Naive thymus-derived CD4-positive, alpha-beta T cell (primary cell): Measurements from ENCODE around the gene AFMID. TPM values are rescaled to one million over a fixed set of nuclear protein-coding genes. Genes with fewer than 3 reads are reported as not detected.
A peak's percentile ranks its signal among the peaks of the same experiment; 100 is the strongest.
"Not testable (repeated sequence)": the region's sequence is repeated elsewhere in the genome, so short reads cannot be mapped to it uniquely, and the experiment has no call there.

Experiments
- ATAC-seq: fragments of 150-1000 bp; cut with Tn5 transposase; 2 replicates; pipeline ENCODE4 v1.10.0; 2021; ENCODE audit warnings: mild to moderate bottlenecking, moderate library complexity
- CTCF ChIA-PET: fragments of 350-600 bp; sonication (Branson Sonifier 250); formaldehyde crosslinking; loops from one replicate; lab custom pipeline; 2021; ENCODE audit warnings: antibody characterized with exemption; lab: Charles Lee
- POLR2A ChIA-PET: fragments of 350-600 bp; sonication (Branson Sonifier 250); formaldehyde crosslinking; loops from one replicate; lab custom pipeline; 2021; ENCODE audit warnings: antibody characterized with exemption, inconsistent platforms; lab: Charles Lee
- DNase-seq, 9 donors: peaks; one replicate each; pipeline versions ENCODE4 v3.0.0 to v3.0.0-alpha.2; 2020 to 2022; ENCODE audit warnings: mixed read lengths in 1 of 9
- H3K27ac ChIP-seq: one replicate; pipeline ENCODE4 v1.7.0; 2013; ENCODE audit warnings: mild to moderate bottlenecking, low read depth, low read length, moderate library complexity
- H3K27me3 ChIP-seq, 2 donors: one replicate each; pipeline ENCODE4 v1.7.0; 2013; ENCODE audit warnings: low read length in 2 of 2, mild to moderate bottlenecking in 2 of 2, moderate library complexity in 2 of 2; ENCODE audit not compliant: control insufficient read depth in 2 of 2, insufficient read depth in 2 of 2
- H3K36me3 ChIP-seq, 3 experiments: 1 replicate in 2 of 3; 2 replicates in 1 of 3; pipeline ENCODE4 v1.7.0; 2013; ENCODE audit warnings: low read length in 3 of 3, mild to moderate bottlenecking in 3 of 3, moderate library complexity in 1 of 3; ENCODE audit not compliant: insufficient read depth in 3 of 3, control insufficient read depth in 2 of 3
- H3K4me1 ChIP-seq, 2 donors: one replicate each; pipeline ENCODE4 v1.7.0; 2013; ENCODE audit warnings: low read length in 2 of 2, mild to moderate bottlenecking in 2 of 2, moderate library complexity in 1 of 2; ENCODE audit not compliant: control insufficient read depth in 2 of 2, insufficient read depth in 2 of 2
- H3K4me3 ChIP-seq: 2 replicates; pipeline ENCODE4 v1.7.0; 2013; ENCODE audit warnings: mild to moderate bottlenecking, low read length
- H3K9me3 ChIP-seq, 3 experiments: 1 replicate in 2 of 3; 2 replicates in 1 of 3; pipeline ENCODE4 v1.7.0; 2013; ENCODE audit warnings: low read length in 3 of 3; ENCODE audit not compliant: control insufficient read depth in 2 of 3
- H3K27ac Mint-ChIP-seq, 9 donors: one replicate each; pipeline ENCODE4 v1.8.0; 2020 to 2022; ENCODE audit warnings: mixed read lengths in 9 of 9, mild to moderate bottlenecking in 8 of 9, moderate library complexity in 5 of 9, inconsistent platforms in 2 of 9
- H3K27me3 Mint-ChIP-seq, 5 donors: one replicate each; pipeline ENCODE4 v1.8.0; 2021 to 2022; ENCODE audit warnings: mixed read lengths in 5 of 5, mild to moderate bottlenecking in 1 of 5
- H3K36me3 Mint-ChIP-seq, 5 donors: one replicate each; pipeline ENCODE4 v1.8.0; 2020 to 2022; ENCODE audit warnings: mixed read lengths in 5 of 5, mild to moderate bottlenecking in 3 of 5, inconsistent platforms in 1 of 5
- H3K4me1 Mint-ChIP-seq, 7 donors: one replicate each; pipeline ENCODE4 v1.8.0; 2020 to 2022; ENCODE audit warnings: mixed read lengths in 7 of 7, mild to moderate bottlenecking in 3 of 7, inconsistent platforms in 1 of 7
- H3K4me3 Mint-ChIP-seq, 10 donors: one replicate each; pipeline ENCODE4 v1.8.0; 2020 to 2022; ENCODE audit warnings: mild to moderate bottlenecking in 10 of 10, mixed read lengths in 10 of 10, moderate library complexity in 6 of 10, inconsistent platforms in 2 of 10
- H3K9me3 Mint-ChIP-seq, 11 donors: one replicate each; pipeline ENCODE4 v1.8.0; 2020 to 2022; ENCODE audit warnings: mixed read lengths in 11 of 11, mild to moderate bottlenecking in 4 of 11, inconsistent platforms in 1 of 11, moderate library complexity in 1 of 11
- intact Hi-C, 2 donors: fragments of 100-400 bp; cut with micrococcal nuclease; formaldehyde crosslinking; loops; one replicate each; pipeline ENCODE4 v1.15.1; 2023
- polyA plus RNA-seq, 2 donors: library from polyadenylated mRNA; unstranded; fragments of 300-500 nt; fragmentation: Illumina TruSeq; gene quantifications; one replicate each; pipeline ENCODE4 v1.2.3, GENCODE V29; 2021
- total RNA-seq, 6 experiments: library from RNA in 5 of 6; stranded (reverse) in 5 of 6; gene quantifications; 1 replicate in 5 of 6; 2 replicates in 1 of 6; pipeline ENCODE4 v1.2.3 and lab custom pipeline; 2021 to 2026

The AFMID gene, protein sequence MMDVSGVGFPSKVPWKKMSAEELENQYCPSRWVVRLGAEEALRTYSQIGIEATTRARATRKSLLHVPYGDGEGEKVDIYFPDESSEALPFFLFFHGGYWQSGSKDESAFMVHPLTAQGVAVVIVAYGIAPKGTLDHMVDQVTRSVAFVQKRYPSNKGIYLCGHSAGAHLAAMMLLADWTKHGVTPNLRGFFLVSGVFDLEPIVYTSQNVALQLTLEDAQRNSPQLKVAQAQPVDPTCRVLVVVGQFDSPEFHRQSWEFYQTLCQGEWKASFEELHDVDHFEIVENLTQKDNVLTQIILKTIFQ
- 10 to 100 TPM in 1 of 5 experiments, 1 to 10 TPM in 4; 1.2 to 19.2 (median 3.0) TPM for total RNA-seq
- 1 to 10 TPM in 1 of 2 donors, under 1 TPM in 1; 0.99 to 1.1 TPM for polyA plus RNA-seq
- total RNA-seq (lab: John Stamatoyannopoulos, UW), result 0.94 reads per million

DNA sequence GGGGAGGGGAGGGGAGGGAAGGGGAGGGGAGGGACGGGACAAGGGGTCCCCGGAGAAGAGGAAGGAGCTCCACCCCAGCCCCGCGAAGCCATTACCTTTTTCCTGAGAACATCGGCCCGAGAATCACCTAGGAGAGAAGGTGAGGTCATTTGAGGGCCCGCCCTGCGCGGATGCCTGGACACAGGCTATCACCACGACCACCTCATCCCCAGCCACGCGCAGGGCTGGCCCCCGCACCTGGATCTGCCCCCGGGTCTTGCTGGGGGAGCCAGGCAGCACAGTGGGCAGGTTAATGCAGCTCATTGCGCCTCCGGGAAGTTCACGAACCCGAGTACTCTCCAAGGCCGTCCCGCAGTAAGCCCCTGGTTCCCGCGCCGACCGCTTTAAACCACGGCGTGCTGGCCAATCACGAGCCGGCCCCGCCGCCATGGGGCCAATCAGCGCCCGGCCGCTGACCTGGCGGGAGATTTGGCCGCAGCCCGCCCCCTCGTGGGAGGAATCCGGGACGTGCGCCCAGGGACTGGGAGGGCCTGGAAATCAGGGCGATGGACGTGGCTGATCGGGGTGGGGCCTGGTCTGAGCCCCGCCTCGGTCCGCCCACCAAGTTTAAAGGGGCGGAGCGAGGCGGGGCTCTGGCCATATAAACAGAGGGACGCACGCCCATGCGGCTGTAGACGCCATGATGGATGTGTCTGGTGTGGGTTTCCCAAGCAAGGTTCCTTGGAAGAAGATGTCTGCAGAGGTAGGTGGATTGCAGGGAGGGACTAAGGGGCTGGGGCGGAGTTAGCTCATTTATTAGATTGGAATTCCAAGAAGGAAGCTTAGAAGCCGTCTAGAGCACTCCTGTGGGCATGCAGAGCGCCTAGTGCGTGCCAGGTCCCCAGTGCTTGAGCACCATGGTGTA is at the start of gene AFMID, which contains the start of gene TK1:
TSS of gene AFMID (plus strand) at position 671 of the 904 bp plus-strand sequence. CDS start at position 680, 9 bp downstream.
TSS of gene TK1 (minus strand) at position 361 of the 904 bp plus-strand sequence. CDS start at position 303, 58 bp downstream.
- POLR2A ChIA-PET, result interaction anchor here (0.6 to 1.5 kb wide), 2 partner anchors 42 to 60 kb away, joined by 3 read pairs; no protein-coding TSS in a partner anchor
- H3K4me3 ChIP-seq, result peak within 1 kb of the TSS; percentile 62
- H3K36me3 Mint-ChIP-seq, result peaks cover 0 to 3% (median 0%) of the 10 kb centered on the region in 5 donors
- peak; percentile 33 to 96 (median 56) for DNase-seq
- no peaks in the 10 kb centered on the region for H3K27me3 Mint-ChIP-seq
- H3K4me1 ChIP-seq, result peaks cover 0 to 5% of the 10 kb centered on the region in 2 donors
- intact Hi-C loops, result loop anchor here in 1 of 2 donors (1.0 to 2.0 kb wide), 3 partner anchors 18 to 47 kb away; partner anchors contain the start of genes BIRC5 and SYNGR2
- no peak within 1 kb of the TSS for H3K27ac ChIP-seq
- H3K9me3 ChIP-seq, result no peaks in the 10 kb centered on the region
- peaks cover 0 to 39% (median 13%) of the 10 kb centered on the region in 7 donors for H3K4me1 Mint-ChIP-seq
- H3K9me3 Mint-ChIP-seq, result peaks cover 0 to 1% (median 0%) of the 10 kb centered on the region in 11 donors
- no peaks in the 10 kb centered on the region for H3K27me3 ChIP-seq
- H3K27ac Mint-ChIP-seq, result peak within 1 kb of the TSS in 8 of 9 donors; percentile 14 to 81 (median 63)
- CTCF ChIA-PET, result interaction anchor here (0.7 kb wide), 2 partner anchors 80 to 135 kb away, joined by 3 to 11 read pairs; no protein-coding TSS in a partner anchor
- H3K36me3 ChIP-seq, result no peaks in the 10 kb centered on the region
- H3K4me3 Mint-ChIP-seq, result peak within 1 kb of the TSS; percentile 75 to 91 (median 85)
- ATAC-seq, result peak; percentile 95

- H3K27me3 ChIP-seq, result no peaks in the 10 kb centered on the region
- ChIA-PET POLR2A (interaction anchor here (1.0 to 27.3 kb wide), 8 partner anchors 3 to 118 kb away, joined by 3 to 898 read pairs (median 10); partner anchors contain the start of genes C17orf99, TMC6 and TMC8), CTCF (interaction anchor here (1.0 to 6.3 kb wide), 5 partner anchors 12 to 39 kb away, joined by 3 to 59 read pairs (median 4); partner anchors contain the start of gene TMC6)
- peaks cover 64 to 84% (median 76%) of the 10 kb centered on the region in 7 donors for H3K4me1 Mint-ChIP-seq
- H3K27ac ChIP-seq, result peak overlapping the region; percentile 54
- H3K36me3 ChIP-seq, result peaks cover 26 to 80% (median 34%) of the 10 kb centered on the region in 3 experiments
- peaks cover 52 to 81% of the 10 kb centered on the region in 2 donors for H3K4me1 ChIP-seq
- no peak for ATAC-seq
- peaks cover 0 to 7% (median 0%) of the 10 kb centered on the region in 11 donors for H3K9me3 Mint-ChIP-seq
- H3K36me3 Mint-ChIP-seq, result peaks cover 8 to 48% (median 28%) of the 10 kb centered on the region in 5 donors
- peak overlapping the region; percentile 11 to 90 (median 58) for H3K4me3 Mint-ChIP-seq
- H3K27me3 Mint-ChIP-seq, result no peaks in the 10 kb centered on the region
- intact Hi-C loops, result loop anchor here in 1 of 2 donors (2.0 kb wide), 1 partner anchor 53 kb away; no protein-coding TSS in a partner anchor
- DNase-seq, result peak in 4 of 9 donors; percentile 43 to 67 (median 50)
- no peak overlapping the region for H3K4me3 ChIP-seq
- H3K9me3 ChIP-seq, result no peaks in the 10 kb centered on the region
- peak overlapping the region in 8 of 9 donors; percentile 55 to 92 (median 83) for H3K27ac Mint-ChIP-seq
Observed at GRCh38 chr17:78137392-78138203, 49.6 kb upstream of the AFMID start.

DNA sequence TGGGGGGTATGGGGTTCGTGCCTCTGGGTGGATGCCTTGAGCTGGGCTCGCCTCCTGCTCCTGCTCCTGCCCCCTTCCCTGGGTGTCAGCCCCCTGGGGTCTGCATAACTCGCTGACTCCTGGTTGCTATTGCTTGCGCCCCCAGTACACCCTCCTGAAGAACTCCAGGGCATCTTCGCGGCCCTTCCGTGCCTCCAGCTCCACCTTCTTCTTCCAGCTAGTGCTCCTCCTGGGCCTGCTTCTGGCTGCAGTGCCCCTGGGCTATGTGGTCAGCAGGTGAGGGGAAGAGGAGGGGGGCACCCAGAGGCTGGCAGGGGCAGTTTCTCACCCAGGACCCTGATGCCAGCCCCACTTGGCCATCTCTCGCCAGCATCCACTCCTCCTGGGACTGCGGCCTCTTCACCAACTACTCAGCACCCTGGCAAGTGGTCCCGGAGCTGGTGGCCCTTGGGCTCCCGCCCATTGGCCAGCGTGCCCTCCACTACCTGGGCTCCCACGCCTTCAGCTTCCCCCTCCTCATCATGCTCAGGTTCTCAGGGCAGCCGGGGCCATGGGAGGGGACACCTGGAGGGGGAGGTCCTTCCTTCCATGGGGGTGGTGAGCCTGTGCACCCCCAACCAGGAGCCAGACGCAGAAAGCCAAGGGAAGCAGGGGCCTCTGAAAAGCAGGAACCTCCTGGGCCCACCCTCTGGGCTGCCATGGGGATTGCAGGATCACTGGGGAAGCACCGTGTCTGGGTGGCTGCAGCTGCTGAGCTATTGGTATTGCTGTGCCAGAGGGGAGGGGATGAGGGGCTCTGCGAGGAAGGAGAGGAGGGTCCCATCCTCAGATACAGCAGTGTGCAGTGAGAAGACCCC is 48.7 kb upstream of the AFMID start:
- intact Hi-C loops, result no loop called here
- H3K4me3 Mint-ChIP-seq, result peak overlapping the region in 5 of 10 donors; percentile 20 to 90 (median 54)
- ChIA-PET POLR2A (interaction anchor here (1.0 to 27.3 kb wide), 7 partner anchors 2 to 117 kb away, joined by 3 to 898 read pairs (median 13); partner anchors contain the start of genes C17orf99, TMC6 and TMC8), CTCF (interaction anchor here (1.0 to 6.3 kb wide), 6 partner anchors 12 to 38 kb away, joined by 3 to 59 read pairs (median 4); partner anchors contain the start of gene TMC6)
- peaks cover 26 to 74% (median 26%) of the 10 kb centered on the region in 3 experiments for H3K36me3 ChIP-seq
- peaks cover 63 to 89% (median 77%) of the 10 kb centered on the region in 7 donors for H3K4me1 Mint-ChIP-seq
- H3K9me3 ChIP-seq, result no peaks in the 10 kb centered on the region
- peaks cover 0 to 7% (median 0%) of the 10 kb centered on the region in 11 donors for H3K9me3 Mint-ChIP-seq
- peak in 1 of 9 donors; percentile 9 for DNase-seq
- H3K27ac ChIP-seq, result peak overlapping the region; percentile 54
- H3K36me3 Mint-ChIP-seq, result peaks cover 8 to 43% (median 25%) of the 10 kb centered on the region in 5 donors
- H3K4me3 ChIP-seq, result no peak overlapping the region
- peaks cover 44 to 76% of the 10 kb centered on the region in 2 donors for H3K4me1 ChIP-seq
- H3K27me3 Mint-ChIP-seq, result no peaks in the 10 kb centered on the region
- peak overlapping the region in 8 of 9 donors; percentile 20 to 91 (median 75) for H3K27ac Mint-ChIP-seq
- no peaks in the 10 kb centered on the region for H3K27me3 ChIP-seq
- ATAC-seq, result no peak

DNA sequence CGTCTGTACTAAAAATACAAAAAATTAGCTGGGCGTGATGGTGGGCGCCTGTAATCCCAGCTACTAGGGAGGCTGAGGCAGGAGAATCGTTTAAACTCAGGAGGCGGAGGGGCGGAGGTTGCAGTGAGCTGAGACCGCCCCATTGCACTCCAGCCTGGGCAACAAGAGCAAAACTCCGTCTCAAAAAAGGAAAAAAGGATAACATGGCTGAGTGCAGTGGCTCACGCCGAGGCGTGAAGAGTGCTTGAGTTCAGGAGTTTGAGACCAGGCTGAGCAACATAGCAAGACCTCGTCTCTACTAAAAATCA is 47.3 kb upstream of the AFMID start:
- not testable (repeated sequence) for H3K4me3 ChIP-seq
- CTCF ChIA-PET, result interaction anchor here (0.9 to 1.5 kb wide), 5 partner anchors 10 to 34 kb away, joined by 3 to 6 read pairs (median 4); partner anchors contain the start of gene TMC8

More for the DNA sequence above, 47.3 kb upstream of the AFMID start:
- ATAC-seq, H3K27me3 ChIP-seq, DNase-seq, H3K9me3 Mint-ChIP-seq, H3K9me3 ChIP-seq, H3K27me3 Mint-ChIP-seq: not testable (repeated sequence)
- intact Hi-C loops, result loop anchor here (1.0 to 10.0 kb wide), 6 partner anchors 10 to 75 kb away; partner anchors contain the start of genes BIRC5 (in 2 of the 2), SYNGR2 (in 2 of the 2), TMC8 (in 2 of the 2) and AFMID (in 1 of the 2)
- Mint-ChIP-seq H3K27ac (peak overlapping the region; percentile 68 to 96 (median 87)), H3K36me3 (peaks cover 0 to 33% (median 16%) of the 10 kb centered on the region in 5 donors), H3K4me1 (peaks cover 59 to 85% (median 77%) of the 10 kb centered on the region in 7 donors), H3K4me3 (peak overlapping the region; percentile 34 to 75 (median 64))
- H3K27ac ChIP-seq, result peak overlapping the region; percentile 45
- H3K4me1 ChIP-seq, result peaks cover 30 to 76% of the 10 kb centered on the region in 2 donors
- POLR2A ChIA-PET, result interaction anchor here (0.6 to 27.3 kb wide), 11 partner anchors 1 to 181 kb away, joined by 3 to 898 read pairs (median 4); partner anchors contain the start of genes C17orf99, TMC6, TMC8 and TNRC6C
- H3K36me3 ChIP-seq, result peaks cover 17 to 60% (median 21%) of the 10 kb centered on the region in 3 experiments
